Natural killer cell (primary cell): Measurements from ENCODE around the gene SETX. TPM values are rescaled to one million over a fixed set of nuclear protein-coding genes. Genes with fewer than 3 reads are reported as not detected.

Source experiments
- ATAC-seq, 3 donors: fragments of 150-1000 bp in 2 of 3; fragments of 200-7000 bp in 1 of 3; cut with Tn5 transposase; 1 replicate in 1 of 3; 2 replicates in 2 of 3; pipeline ENCODE4 v1.10.0; 2021; ENCODE audit warnings: mild to moderate bottlenecking in 2 of 3, moderate library complexity in 2 of 3
- DNase-seq, 2 donors: peaks; one replicate each; pipeline versions ENCODE4 v3.0.0 to v3.0.0-alpha.2; 2013 to 2021; ENCODE audit warnings: mixed read lengths in 1 of 2
- H3K27ac ChIP-seq: one replicate; pipeline ENCODE4 v1.5.1; 2013; ENCODE audit warnings: mild to moderate bottlenecking, low read length
- H3K27me3 ChIP-seq: one replicate; pipeline ENCODE4 v1.6.1; 2013; ENCODE audit warnings: low read length; ENCODE audit not compliant: control insufficient read depth, insufficient read depth
- H3K36me3 ChIP-seq: one replicate; pipeline ENCODE4 v1.6.1; 2013; ENCODE audit warnings: low read length; ENCODE audit not compliant: control insufficient read depth, insufficient read depth
- H3K4me1 ChIP-seq: one replicate; pipeline ENCODE4 v1.6.1; 2013; ENCODE audit warnings: low read length; ENCODE audit not compliant: control insufficient read depth, insufficient read depth
- H3K4me3 ChIP-seq: one replicate; pipeline ENCODE4 v1.5.1; 2013; ENCODE audit warnings: low read length
- H3K9me3 ChIP-seq: one replicate; pipeline ENCODE4 v1.6.1; 2013; ENCODE audit warnings: low read length; ENCODE audit not compliant: control insufficient read depth, insufficient read depth
- H3K27ac Mint-ChIP-seq, 2 donors: one replicate each; pipeline ENCODE4 v1.8.0; 2022; ENCODE audit warnings: mild to moderate bottlenecking in 2 of 2, mixed read lengths in 2 of 2, moderate library complexity in 1 of 2
- H3K27me3 Mint-ChIP-seq, 2 donors: one replicate each; pipeline ENCODE4 v1.8.0; 2022; ENCODE audit warnings: low read depth in 2 of 2, mixed read lengths in 2 of 2
- H3K36me3 Mint-ChIP-seq: one replicate; pipeline ENCODE4 v1.8.0; 2022; ENCODE audit warnings: mixed read lengths
- H3K4me1 Mint-ChIP-seq, 2 donors: one replicate each; pipeline ENCODE4 v1.8.0; 2022; ENCODE audit warnings: mixed read lengths in 2 of 2
- H3K4me3 Mint-ChIP-seq: one replicate; pipeline ENCODE4 v1.8.0; 2022; ENCODE audit warnings: mild to moderate bottlenecking, moderate library complexity, mixed read lengths
- H3K9me3 Mint-ChIP-seq, 2 donors: one replicate each; pipeline ENCODE4 v1.8.0; 2022; ENCODE audit warnings: mixed read lengths in 2 of 2
- CTCF ChIP-seq: fragments of 200-600 bp; IDR thresholded peaks from one replicate; pipeline ENCODE4 v1.8.0; 2022; ENCODE audit warnings: antibody characterized with exemption
- WGBS: methylation state at CpG from one replicate; pipeline ENCODE4 v1.1.7; 2013; ENCODE audit warnings: missing lambda C conversion rate; ENCODE audit not compliant: insufficient coverage; 5-methylcytosine and 5-hydroxymethylcytosine counted together
- intact Hi-C: fragments of 100-400 bp; cut with micrococcal nuclease; formaldehyde crosslinking; loops from one replicate; pipeline ENCODE4 v1.14.2; 2022
- total RNA-seq, 4 donors: library from RNA; stranded (reverse); fragments of 120-200 nt in 1 of 4; gene quantifications; one replicate each; pipeline versions ENCODE4 v1.2.3 to v1.2.4, GENCODE V29; 2013 to 2022

Gene SETX
- total RNA-seq, 3 donors from 2014 or later (not counting 1 experiment from before 2014, with no cell fraction given) = 85.3 to 109 (median 97.7) TPM

GRCh38 chr9:132239999-132240840, 114.6 kb downstream of the SETX start:
- ATAC-seq (no peak), DNase-seq (no peak)
- no peaks in the 10 kb centered on the region for H3K9me3 Mint-ChIP-seq
- WGBS = 64% methylated on average over 21 of the region's 21 CpGs
- H3K27me3 ChIP-seq = peaks cover 3% of the 10 kb centered on the region
- no peaks in the 10 kb centered on the region for H3K9me3 ChIP-seq
- peak overlapping the region; percentile 91 for H3K4me3 Mint-ChIP-seq
- TF ChIP-seq CTCF = no peak
- H3K36me3 Mint-ChIP-seq = no peaks in the 10 kb centered on the region
- no peaks in the 10 kb centered on the region for H3K27me3 Mint-ChIP-seq
- no peaks in the 10 kb centered on the region for H3K36me3 ChIP-seq
- H3K4me1 ChIP-seq = peaks cover 32% of the 10 kb centered on the region
- H3K27ac ChIP-seq = peak overlapping the region; percentile 6
- peak overlapping the region in 1 of 2 donors; percentile 92 for H3K27ac Mint-ChIP-seq
- peaks cover 10 to 15% of the 10 kb centered on the region in 2 donors for H3K4me1 Mint-ChIP-seq
- H3K4me3 ChIP-seq = peak overlapping the region; percentile 11
- intact Hi-C loops = loop anchor here (5.0 to 10.0 kb wide), 2 partner anchors 73 to 645 kb away; no protein-coding TSS in a partner anchor

GRCh38 chr9:132239518-132239917, 115.3 kb downstream of the SETX start:
- TF ChIP-seq CTCF = no peak
- no peak overlapping the region for H3K27ac Mint-ChIP-seq
- no peak overlapping the region for H3K4me3 Mint-ChIP-seq
- no peak overlapping the region for H3K4me3 ChIP-seq
- no peak for DNase-seq
- intact Hi-C loops = loop anchor here (5.0 kb wide), 1 partner anchor 72 kb away; no protein-coding TSS in a partner anchor
- H3K27ac ChIP-seq = no peak overlapping the region
- H3K36me3 Mint-ChIP-seq = no peaks in the 10 kb centered on the region
- H3K4me1 ChIP-seq = peaks cover 32% of the 10 kb centered on the region
- H3K4me1 Mint-ChIP-seq = peaks cover 10 to 15% of the 10 kb centered on the region in 2 donors
- H3K9me3 Mint-ChIP-seq = no peaks in the 10 kb centered on the region
- H3K27me3 Mint-ChIP-seq = no peaks in the 10 kb centered on the region
- 23% methylated on average over 3 of the region's 3 CpGs for WGBS
- ATAC-seq = no peak
- H3K27me3 ChIP-seq = peaks cover 3% of the 10 kb centered on the region
- H3K36me3 ChIP-seq = no peaks in the 10 kb centered on the region
- no peaks in the 10 kb centered on the region for H3K9me3 ChIP-seq

- peaks cover 10 to 15% of the 10 kb centered on the region in 2 donors for H3K4me1 Mint-ChIP-seq
- no peak for ATAC-seq
- H3K27ac Mint-ChIP-seq = no peak overlapping the region
- Histone ChIP-seq H3K4me1 (peaks cover 32% of the 10 kb centered on the region), H3K4me3 (no peak overlapping the region), H3K27me3 (peaks cover 3% of the 10 kb centered on the region), H3K9me3 (no peaks in the 10 kb centered on the region), H3K36me3 (no peaks in the 10 kb centered on the region), H3K27ac (no peak overlapping the region)
- WGBS = 82% methylated on average over 19 of the region's 19 CpGs
- H3K36me3 Mint-ChIP-seq = no peaks in the 10 kb centered on the region
- no peaks in the 10 kb centered on the region for H3K9me3 Mint-ChIP-seq
- no peak for DNase-seq
- intact Hi-C loops = loop anchor here (5.0 kb wide), 1 partner anchor 72 kb away; no protein-coding TSS in a partner anchor
- peak overlapping the region; percentile 17 for H3K4me3 Mint-ChIP-seq
- no peak for TF ChIP-seq CTCF
- no peaks in the 10 kb centered on the region for H3K27me3 Mint-ChIP-seq
Observed at GRCh38 chr9:132238992-132239391, 115.8 kb downstream of the SETX start.
